Measurements from ENCODE around the gene JMJD4. TPM values are rescaled to one million over a fixed set of nuclear protein-coding genes. Genes with fewer than 3 reads are reported as not detected.
"Not testable (repeated sequence)": the region's sequence is repeated elsewhere in the genome, so short reads cannot be mapped to it uniquely, and the experiment has no call there.

Gene JMJD4
- total RNA-seq, 1 experiment from 2014 or later, result 27.1 TPM

DNA sequence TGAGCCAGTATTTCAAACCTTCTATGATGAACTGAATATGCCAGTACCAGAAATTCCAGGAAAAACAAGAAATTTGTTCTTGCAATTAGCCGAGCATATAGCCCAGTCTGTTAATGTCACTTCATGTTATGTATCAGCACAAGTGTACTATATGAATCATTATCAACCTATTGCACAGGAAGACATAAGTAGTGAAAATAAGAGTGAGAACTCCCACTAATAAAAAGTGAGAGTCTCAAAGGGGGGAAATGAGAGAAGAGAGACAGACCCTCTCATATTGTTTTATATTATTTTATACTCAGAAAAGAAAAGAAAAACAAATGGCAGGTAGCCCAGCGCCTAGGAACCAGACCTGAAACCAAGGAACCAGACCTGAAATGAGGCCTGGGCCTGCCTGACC, 16.2 kb downstream of the JMJD4 start:
- peaks cover 23% of the 10 kb centered on the region for H3K9me3 ChIP-seq
- peaks cover 5% of the 10 kb centered on the region for H3K36me3 Mint-ChIP-seq (ENCODE audit: insufficient read depth, unreplicated experiment)
- CTCF ChIA-PET, result no interaction called here
- H3K27ac Mint-ChIP-seq (ENCODE audit: unreplicated experiment), result no peak overlapping the region
- no peak overlapping the region for H3K4me3 ChIP-seq (ENCODE audit: low read depth, low read length)
- POLR2A ChIA-PET, result no interaction called here
- no peaks in the 10 kb centered on the region for H3K4me1 Mint-ChIP-seq (ENCODE audit: low read depth, unreplicated experiment)
- no peak for DNase-seq
- no peaks in the 10 kb centered on the region for H3K4me1 ChIP-seq
- H3K36me3 ChIP-seq (ENCODE audit: control insufficient read depth, insufficient read depth, low read length), result no peaks in the 10 kb centered on the region
- H3K9me3 Mint-ChIP-seq (ENCODE audit: unreplicated experiment), result peaks cover 77% of the 10 kb centered on the region
- no peak overlapping the region for H3K4me3 Mint-ChIP-seq (ENCODE audit: unreplicated experiment)
- TF ChIP-seq CTCF (IDR thresholded peaks at IDR 0.05; ENCODE audit: insufficient read depth in 1 of 2, low read depth in 1 of 2, low read length in 1 of 2, severe bottlenecking in 1 of 2, unreplicated experiment in 1 of 2), result no peak
- intact Hi-C loops (cut with micrococcal nuclease; ENCODE audit: unreplicated experiment), result no loop called here
- no TSS peak for BruUV-seq (replicated peaks)
- no peaks in the 10 kb centered on the region for H3K27me3 ChIP-seq (replicated peaks; ENCODE audit: control insufficient read depth, insufficient read depth, low read length)
- no peaks in the 10 kb centered on the region for H3K27me3 Mint-ChIP-seq (ENCODE audit: insufficient read depth, unreplicated experiment)

- Mint-ChIP-seq H3K27me3 (ENCODE audit: insufficient read depth, unreplicated experiment) (no peaks in the 10 kb centered on the region), H3K4me1 (ENCODE audit: low read depth, unreplicated experiment) (no peaks in the 10 kb centered on the region), H3K27ac (ENCODE audit: unreplicated experiment) (no peak overlapping the region), H3K36me3 (ENCODE audit: insufficient read depth, unreplicated experiment) (no peaks in the 10 kb centered on the region), H3K9me3 (ENCODE audit: unreplicated experiment) (peaks cover 48% of the 10 kb centered on the region), H3K4me3 (ENCODE audit: unreplicated experiment) (no peak overlapping the region)
- no peak for TF ChIP-seq CTCF (IDR thresholded peaks at IDR 0.05; ENCODE audit: insufficient read depth in 1 of 2, low read depth in 1 of 2, low read length in 1 of 2, severe bottlenecking in 1 of 2, unreplicated experiment in 1 of 2)
- POLR2A ChIA-PET, result no interaction called here
- no peak for DNase-seq
- no peaks in the 10 kb centered on the region for H3K27me3 ChIP-seq (replicated peaks; ENCODE audit: control insufficient read depth, insufficient read depth, low read length)
- intact Hi-C loops (cut with micrococcal nuclease; ENCODE audit: unreplicated experiment), result no loop called here
- H3K36me3 ChIP-seq (ENCODE audit: control insufficient read depth, insufficient read depth, low read length), result no peaks in the 10 kb centered on the region
- CTCF ChIA-PET, result no interaction called here
- no peak overlapping the region for H3K4me3 ChIP-seq (ENCODE audit: low read depth, low read length)
- H3K9me3 ChIP-seq, result 0 out of 2 replicates have a peak, but pooled peaks cover 3% of the 10 kb centered on the region
- BruUV-seq (replicated peaks), result no TSS peak
- H3K4me1 ChIP-seq, result no peaks in the 10 kb centered on the region
These were observed 22.5 kb downstream of the JMJD4 start for GRCh38 chr1:227712648-227713047.

DNA sequence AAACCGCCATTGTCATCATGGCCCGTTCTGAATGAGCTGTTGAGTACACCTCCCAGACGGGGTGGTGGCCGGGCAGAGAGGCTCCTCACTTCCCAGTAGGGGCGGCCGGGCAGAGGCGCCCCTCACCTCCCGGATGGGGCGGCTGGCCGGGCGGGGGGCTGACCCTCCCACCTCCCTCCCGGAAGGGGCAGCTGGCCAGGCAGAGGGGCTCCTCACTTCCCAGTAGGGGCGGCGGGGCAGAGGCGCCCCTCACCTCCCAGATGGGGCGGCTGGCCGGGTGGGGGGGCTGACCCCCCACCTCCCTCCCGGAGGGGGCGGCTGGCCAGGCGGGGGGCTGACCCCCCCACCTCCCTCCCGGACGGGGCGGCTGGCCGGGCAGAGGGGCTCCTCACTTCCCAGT, 24.6 kb downstream of the JMJD4 start:
- H3K9me3 Mint-ChIP-seq (ENCODE audit: unreplicated experiment), result peaks cover 39% of the 10 kb centered on the region
- POLR2A ChIA-PET, result not testable (repeated sequence)

DNA sequence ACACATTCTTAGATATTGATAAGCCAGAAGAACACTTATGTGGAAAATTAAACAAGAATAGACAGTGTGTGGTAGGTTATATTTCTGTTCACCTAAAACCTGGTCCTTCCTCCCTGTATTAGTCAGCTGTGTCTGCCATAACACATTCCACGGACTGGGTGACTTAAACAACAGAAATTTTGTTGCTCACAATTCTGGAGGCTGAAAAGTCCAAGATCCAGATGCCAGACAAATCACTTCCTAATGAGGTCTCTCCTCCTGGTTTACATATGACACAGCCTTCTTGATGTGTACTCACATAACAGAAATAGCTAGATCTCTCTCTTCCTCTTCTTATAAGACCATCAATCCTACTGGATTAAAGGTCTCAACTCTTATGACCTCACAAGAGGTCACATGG, 25.7 kb downstream of the JMJD4 start:
- no TSS peak for BruUV-seq (replicated peaks)
- no peaks in the 10 kb centered on the region for H3K36me3 Mint-ChIP-seq (ENCODE audit: insufficient read depth, unreplicated experiment)
- no peak overlapping the region for H3K4me3 Mint-ChIP-seq (ENCODE audit: unreplicated experiment)
- H3K36me3 ChIP-seq (ENCODE audit: control insufficient read depth, insufficient read depth, low read length), result no peaks in the 10 kb centered on the region
- H3K9me3 ChIP-seq, result 0 out of 2 replicates have a peak, but pooled peaks cover 3% of the 10 kb centered on the region
- H3K27ac Mint-ChIP-seq (ENCODE audit: unreplicated experiment), result no peak overlapping the region
- no peaks in the 10 kb centered on the region for H3K4me1 ChIP-seq
- no peaks in the 10 kb centered on the region for H3K27me3 Mint-ChIP-seq (ENCODE audit: insufficient read depth, unreplicated experiment)
- no peak for TF ChIP-seq CTCF (IDR thresholded peaks at IDR 0.05; ENCODE audit: insufficient read depth in 1 of 2, low read depth in 1 of 2, low read length in 1 of 2, severe bottlenecking in 1 of 2, unreplicated experiment in 1 of 2)
- intact Hi-C loops (cut with micrococcal nuclease; ENCODE audit: unreplicated experiment), result no loop called here
- ChIA-PET POLR2A (no interaction called here), CTCF (no interaction called here)
- H3K9me3 Mint-ChIP-seq (ENCODE audit: unreplicated experiment), result peaks cover 33% of the 10 kb centered on the region
- no peak overlapping the region for H3K4me3 ChIP-seq (ENCODE audit: low read depth, low read length)
- no peaks in the 10 kb centered on the region for H3K4me1 Mint-ChIP-seq (ENCODE audit: low read depth, unreplicated experiment)
- no peak for DNase-seq
- H3K27me3 ChIP-seq (replicated peaks; ENCODE audit: control insufficient read depth, insufficient read depth, low read length), result no peaks in the 10 kb centered on the region

More for the DNA sequence above, 24.6 kb downstream of the JMJD4 start:
- H3K4me1 Mint-ChIP-seq (ENCODE audit: low read depth, unreplicated experiment); H3K27ac Mint-ChIP-seq (ENCODE audit: unreplicated experiment); CTCF ChIA-PET; BruUV-seq (replicated peaks); H3K27me3 ChIP-seq (replicated peaks; ENCODE audit: control insufficient read depth, insufficient read depth, low read length); H3K9me3 ChIP-seq; H3K36me3 ChIP-seq (ENCODE audit: control insufficient read depth, insufficient read depth, low read length); H3K4me3 ChIP-seq (ENCODE audit: low read depth, low read length); H3K36me3 Mint-ChIP-seq (ENCODE audit: insufficient read depth, unreplicated experiment); H3K4me1 ChIP-seq; DNase-seq; H3K27me3 Mint-ChIP-seq (ENCODE audit: insufficient read depth, unreplicated experiment); intact Hi-C loops (cut with micrococcal nuclease; ENCODE audit: unreplicated experiment); H3K4me3 Mint-ChIP-seq (ENCODE audit: unreplicated experiment): not testable (repeated sequence)

All from Caco-2 (cell line).